DND-41 (cell line): ENCODE data around the gene STAU1.

Source experiments
- ATAC-seq: fragments of 200-7000 bp; cut with Tn5 transposase; 3 replicates; pipeline ENCODE4 v1.9.1; 2021; ENCODE audit warnings: low read depth; ENCODE audit not compliant: insufficient read depth
- DNase-seq: peaks from one replicate; pipeline ENCODE4 v3.0.0-alpha.2; 2020
- H2AFZ ChIP-seq: 2 replicates; pipeline ENCODE4 v1.6.0; 2012; ENCODE audit warnings: low read depth, low read length
- H3K27ac ChIP-seq: 2 replicates; pipeline ENCODE4 v1.5.1; 2012; ENCODE audit warnings: low read length, inconsistent platforms
- H3K27me3 ChIP-seq: fragments of 200-600 bp; sonication (generic); 2 replicates; pipeline ENCODE4 v1.6.0; 2012; ENCODE audit warnings: low read length, mild to moderate bottlenecking, inconsistent platforms; ENCODE audit not compliant: insufficient read depth, poor library complexity
- H3K36me3 ChIP-seq: 2 replicates; pipeline ENCODE4 v1.5.1; 2012; ENCODE audit warnings: low read length, inconsistent platforms; ENCODE audit not compliant: insufficient read depth
- H3K4me1 ChIP-seq: 2 replicates; pipeline ENCODE4 v1.5.1; 2012; ENCODE audit warnings: mild to moderate bottlenecking, low read length; ENCODE audit not compliant: insufficient read depth
- H3K4me2 ChIP-seq: 2 replicates; pipeline ENCODE4 v1.6.0; 2012; ENCODE audit warnings: mild to moderate bottlenecking, moderate library complexity, low read length, inconsistent platforms; ENCODE audit not compliant: insufficient read depth
- H3K4me3 ChIP-seq, 2 experiments: fragments of 200-600 bp in 1 of 2; shearing (Covaris generic) in 1 of 2; 2 replicates each; pipeline ENCODE4 v1.5.1; 2012 to 2016; ENCODE audit warnings: inconsistent platforms in 2 of 2, low read length in 2 of 2, mild to moderate bottlenecking in 2 of 2, low read depth in 1 of 2, moderate library complexity in 1 of 2
- H3K79me2 ChIP-seq: 2 replicates; pipeline ENCODE4 v1.6.0; 2012; ENCODE audit warnings: low read length, inconsistent platforms; ENCODE audit not compliant: insufficient read depth
- H3K9ac ChIP-seq: 2 replicates; pipeline ENCODE4 v1.6.0; 2012; ENCODE audit warnings: low read depth, mild to moderate bottlenecking, inconsistent platforms, low read length, moderate library complexity
- H3K9me3 ChIP-seq: 2 replicates; pipeline ENCODE4 v1.5.1; 2012; ENCODE audit warnings: low read length, moderate library complexity, mild to moderate bottlenecking, inconsistent platforms; ENCODE audit not compliant: insufficient read depth, severe bottlenecking
- H4K20me1 ChIP-seq: 2 replicates; pipeline ENCODE4 v1.6.0; 2012; ENCODE audit warnings: low read length; ENCODE audit not compliant: insufficient read depth
- CTCF ChIP-seq: IDR thresholded peaks from 2 replicates; pipeline ENCODE4 v1.5.1; 2012; ENCODE audit warnings: borderline replicate concordance, low read length, moderate library complexity, mild to moderate bottlenecking; ENCODE audit not compliant: poor library complexity, severe bottlenecking; ENCODE audit errors: extremely low read depth
- EZH2 ChIP-seq: IDR thresholded peaks from 3 replicates; pipeline ENCODE4 v1.6.1; 2012; ENCODE audit warnings: borderline replicate concordance, low read depth, mild to moderate bottlenecking, moderate library complexity, low read length, inconsistent platforms; ENCODE audit not compliant: severe bottlenecking

The STAU1 gene

GRCh38 chr20:49165611-49166010 is 22.5 kb downstream of the STAU1 start:
- DNase-seq (no peak), ATAC-seq (no peak)
- no peaks in the 10 kb centered on the region for H3K9me3 ChIP-seq
- no peak for TF ChIP-seq CTCF
- no peak for TF ChIP-seq EZH2
- no peak overlapping the region for H3K4me3 ChIP-seq
- no peak overlapping the region for H3K4me2 ChIP-seq
- no peaks in the 10 kb centered on the region for H3K4me1 ChIP-seq
- no peak overlapping the region for H3K27ac ChIP-seq
- H4K20me1 ChIP-seq = peaks cover 43% of the 10 kb centered on the region; the same call in 1 of the 2 replicates
- no peak overlapping the region for H2AFZ ChIP-seq
- no peaks in the 10 kb centered on the region for H3K27me3 ChIP-seq
- H3K36me3 ChIP-seq = peaks cover 50% of the 10 kb centered on the region
- peaks cover 97% of the 10 kb centered on the region for H3K79me2 ChIP-seq
- H3K9ac ChIP-seq = no peak overlapping the region

DNA sequence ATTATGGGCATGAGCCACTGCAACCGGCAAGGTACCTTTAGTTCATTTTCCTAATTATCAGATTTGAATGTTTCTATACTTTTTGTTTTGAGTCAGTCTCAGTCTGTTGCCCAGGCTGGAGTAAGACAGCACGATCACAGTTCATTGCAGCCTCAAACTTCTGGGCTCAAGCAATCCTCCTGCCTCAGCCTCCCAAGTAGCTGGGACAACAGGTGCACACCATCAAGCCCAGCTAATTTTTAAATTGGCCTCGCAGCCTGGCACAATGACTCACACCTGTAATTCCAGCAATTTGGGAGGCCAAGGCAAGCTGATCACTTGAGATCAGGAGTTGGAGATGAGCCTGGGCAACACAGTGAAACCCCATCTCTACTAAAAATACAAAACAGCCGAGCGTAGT is 24.4 kb downstream of the STAU1 start:
- Histone ChIP-seq H3K9ac (no peak overlapping the region), H3K27me3 (no peaks in the 10 kb centered on the region), H3K9me3 (no peaks in the 10 kb centered on the region), H3K4me3 (no peak overlapping the region), H3K36me3 (peaks cover 59% of the 10 kb centered on the region), H3K79me2 (peaks cover 97% of the 10 kb centered on the region), H3K27ac (no peak overlapping the region), H4K20me1 (peaks cover 42% of the 10 kb centered on the region; the same call in 1 of the 2 replicates), H3K4me1 (no peaks in the 10 kb centered on the region), H2AFZ (no peak overlapping the region), H3K4me2 (no peak overlapping the region)
- TF ChIP-seq CTCF = no peak
- TF ChIP-seq EZH2 = no peak
- ATAC-seq (no peak), DNase-seq (no peak)

DNA sequence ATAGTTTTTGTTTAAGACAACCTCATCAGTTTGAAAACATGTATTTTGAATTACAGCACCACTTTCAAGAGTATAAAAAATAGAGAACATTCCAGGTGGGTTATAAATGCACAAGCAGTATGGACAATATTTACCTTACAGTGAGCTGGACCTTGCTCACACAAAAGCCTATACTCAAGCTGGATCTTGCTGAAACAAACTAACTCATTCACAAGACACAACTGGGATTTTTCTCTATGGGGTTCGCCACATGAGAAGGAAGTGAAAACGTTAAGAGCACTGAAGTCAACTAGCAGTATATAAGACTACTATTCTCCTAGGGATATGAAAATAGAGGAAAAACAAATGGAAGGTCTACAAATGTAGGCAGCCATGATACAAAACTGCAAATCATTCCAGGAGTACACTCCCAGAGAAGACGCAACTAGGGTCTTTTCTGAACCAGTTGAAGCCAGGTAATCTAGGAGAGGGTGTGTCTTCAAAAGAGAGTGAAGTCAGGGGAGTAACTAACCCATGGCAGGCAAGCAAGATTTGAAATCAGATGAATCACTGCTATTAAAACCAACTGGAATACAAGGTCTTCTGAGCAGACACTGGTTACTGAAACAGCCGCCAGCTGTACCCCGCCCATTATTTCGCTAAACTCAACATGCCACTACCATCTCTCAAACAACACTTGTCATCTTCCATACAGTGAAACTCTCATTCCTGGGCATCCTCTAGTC is 26.5 kb downstream of the STAU1 start:
- H3K36me3 ChIP-seq = peaks cover 66% of the 10 kb centered on the region
- H3K4me1 ChIP-seq = no peaks in the 10 kb centered on the region
- peaks cover 91% of the 10 kb centered on the region for H3K79me2 ChIP-seq

More for the DNA sequence above, 26.5 kb downstream of the STAU1 start:
- H4K20me1 ChIP-seq = peaks cover 32% of the 10 kb centered on the region; the same call in 1 of the 2 replicates
- H3K4me2 ChIP-seq = no peak overlapping the region
- no peaks in the 10 kb centered on the region for H3K27me3 ChIP-seq
- no peak overlapping the region for H3K9ac ChIP-seq
- DNase-seq = no peak
- TF ChIP-seq EZH2 (no peak), CTCF (no peak)
- H3K4me3 ChIP-seq = no peak overlapping the region
- H3K27ac ChIP-seq = no peak overlapping the region
- no peak overlapping the region for H2AFZ ChIP-seq
- H3K9me3 ChIP-seq = no peaks in the 10 kb centered on the region
- no peak for ATAC-seq
